CD14-positive monocyte (primary cell): Measurements from ENCODE around the gene SUOX. TPM values are rescaled to one million over a fixed set of nuclear protein-coding genes. Genes with fewer than 3 reads are reported as not detected.

Source experiments
- DNase-seq, 3 donors: peaks; one replicate each; pipeline ENCODE4 v3.0.0-alpha.2; 2011 to 2022
- H2AFZ ChIP-seq: 2 replicates; pipeline ENCODE4 v1.6.0; 2012; ENCODE audit warnings: mild to moderate bottlenecking, low read depth, low read length, inconsistent platforms; ENCODE audit not compliant: insufficient read depth, poor library complexity, severe bottlenecking
- H3K27ac ChIP-seq, 2 donors: 1 replicate in 1 of 2; 2 replicates in 1 of 2; pipeline ENCODE4 v1.5.1; 2012 to 2013; ENCODE audit warnings: low read length in 2 of 2, control low read depth in 1 of 2, inconsistent platforms in 1 of 2, low read depth in 1 of 2, mild to moderate bottlenecking in 1 of 2
- H3K27me3 ChIP-seq, 2 donors: one replicate each; pipeline versions ENCODE4 v1.6.0 to v1.6.1; 2011 to 2013; ENCODE audit warnings: low read length in 2 of 2; ENCODE audit not compliant: control insufficient read depth in 2 of 2, insufficient read depth in 2 of 2
- H3K36me3 ChIP-seq, 2 donors: replicated peaks in 1 of 2; 1 replicate in 1 of 2; 2 replicates in 1 of 2; pipeline versions ENCODE4 v1.5.1 to v1.6.1; 2012 to 2013; ENCODE audit warnings: low read length in 2 of 2, control low read depth in 1 of 2, inconsistent platforms in 1 of 2, mild to moderate bottlenecking in 1 of 2; ENCODE audit not compliant: insufficient read depth in 2 of 2, control insufficient read depth in 1 of 2
- H3K4me1 ChIP-seq, 2 donors: 1 replicate in 1 of 2; 2 replicates in 1 of 2; pipeline versions ENCODE4 v1.5.1 to v1.6.1; 2012 to 2013; ENCODE audit warnings: low read length in 2 of 2, control low read depth in 1 of 2, inconsistent platforms in 1 of 2, mild to moderate bottlenecking in 1 of 2, moderate library complexity in 1 of 2; ENCODE audit not compliant: insufficient read depth in 2 of 2, control insufficient read depth in 1 of 2
- H3K4me2 ChIP-seq: replicated peaks from 2 replicates; pipeline ENCODE3; 2012; ENCODE audit warnings: low read length, moderate library complexity, mild to moderate bottlenecking; ENCODE audit not compliant: poor library complexity, severe bottlenecking; ENCODE audit errors: extremely low read depth
- H3K4me3 ChIP-seq, 3 experiments: fragments of 200-600 bp in 1 of 3; sonication (generic) in 1 of 3; replicated peaks in 1 of 3; 1 replicate in 2 of 3; 2 replicates in 1 of 3; pipeline ENCODE4 v1.5.1; 2011 to 2013; ENCODE audit warnings: low read length in 3 of 3, mild to moderate bottlenecking in 3 of 3, control low read depth in 2 of 3, low read depth in 2 of 3, inconsistent platforms in 1 of 3, moderate library complexity in 1 of 3
- H3K79me2 ChIP-seq: 2 replicates; pipeline ENCODE4 v1.6.0; 2012; ENCODE audit warnings: mild to moderate bottlenecking, control low read depth, inconsistent platforms, low read length, moderate library complexity; ENCODE audit not compliant: insufficient read depth
- H3K9ac ChIP-seq: 2 replicates; pipeline ENCODE4 v1.6.0; 2017; ENCODE audit warnings: low read length, mild to moderate bottlenecking; ENCODE audit not compliant: insufficient read depth, poor library complexity, severe bottlenecking
- H3K9me3 ChIP-seq, 2 donors: replicated peaks in 1 of 2; 1 replicate in 1 of 2; 2 replicates in 1 of 2; pipeline versions ENCODE4 v1.5.1 to v1.6.1; 2012 to 2013; ENCODE audit warnings: low read length in 2 of 2, control low read depth in 1 of 2; ENCODE audit not compliant: control insufficient read depth in 1 of 2, insufficient read depth in 1 of 2
- H4K20me1 ChIP-seq: 2 replicates; pipeline ENCODE4 v1.6.0; 2012; ENCODE audit warnings: mild to moderate bottlenecking, low read length, control low read depth, moderate library complexity; ENCODE audit not compliant: insufficient read depth
- H3K27ac Mint-ChIP-seq, 7 donors: one replicate each; pipeline ENCODE4 v1.8.0; 2020; ENCODE audit warnings: mild to moderate bottlenecking in 7 of 7, mixed read lengths in 7 of 7, moderate library complexity in 6 of 7, inconsistent platforms in 2 of 7
- H3K27me3 Mint-ChIP-seq, 3 donors: one replicate each; pipeline ENCODE4 v1.8.0; 2021 to 2022; ENCODE audit warnings: low read depth in 3 of 3, mild to moderate bottlenecking in 3 of 3, mixed read lengths in 3 of 3, moderate library complexity in 3 of 3, inconsistent platforms in 1 of 3
- H3K36me3 Mint-ChIP-seq, 2 donors: one replicate each; pipeline ENCODE4 v1.8.0; 2020; ENCODE audit warnings: mixed read lengths in 2 of 2, inconsistent platforms in 1 of 2, mild to moderate bottlenecking in 1 of 2
- H3K4me1 Mint-ChIP-seq: one replicate; pipeline ENCODE4 v1.8.0; 2020; ENCODE audit warnings: mild to moderate bottlenecking, mixed read lengths
- H3K4me3 Mint-ChIP-seq, 2 donors: one replicate each; pipeline ENCODE4 v1.8.0; 2020; ENCODE audit warnings: mild to moderate bottlenecking in 2 of 2, mixed read lengths in 2 of 2, moderate library complexity in 1 of 2
- H3K9me3 Mint-ChIP-seq, 7 donors: one replicate each; pipeline ENCODE4 v1.8.0; 2020 to 2022; ENCODE audit warnings: mixed read lengths in 7 of 7, mild to moderate bottlenecking in 6 of 7, moderate library complexity in 6 of 7, inconsistent platforms in 2 of 7
- CTCF ChIP-seq: fragments of 200-600 bp; IDR thresholded peaks from one replicate; pipeline ENCODE4 v1.8.0; 2022; ENCODE audit warnings: antibody characterized with exemption, mild to moderate bottlenecking
- WGBS: methylation state at CpG from one replicate; pipeline ENCODE4 v1.1.5; 2013; ENCODE audit warnings: missing lambda C conversion rate; ENCODE audit not compliant: insufficient coverage; 5-methylcytosine and 5-hydroxymethylcytosine counted together
- intact Hi-C, 2 donors: fragments of 100-400 bp; cut with micrococcal nuclease; formaldehyde crosslinking; loops; one replicate each; pipeline versions ENCODE4 v1.15.0 to v1.15.1; 2023
- polyA plus RNA-seq, 3 donors: library from polyadenylated mRNA; depleted of rRNA in 1 of 3; unstranded in 2 of 3; stranded (reverse) in 1 of 3; fragments of 300-500 nt in 2 of 3; fragments of >200 nt in 1 of 3; fragmentation: Illumina TruSeq in 2 of 3; gene quantifications; 1 replicate in 2 of 3; 2 replicates in 1 of 3; pipeline ENCODE4 v1.2.3, GENCODE V29; 2012 to 2021

SUOX gene
- polyA plus RNA-seq, 3 donors: 9.7 to 17.1 (median 14.4) TPM

- Mint-ChIP-seq H3K36me3 (peaks cover 0 to 5% of the 10 kb centered on the region in 2 donors), H3K4me3 (no peak overlapping the region), H3K27me3 (peaks cover 0 to 2% (median 0%) of the 10 kb centered on the region in 3 donors), H3K27ac (peak overlapping the region in 2 of 7 donors; percentile 8 to 49), H3K4me1 (peaks cover 23% of the 10 kb centered on the region), H3K9me3 (no peaks in the 10 kb centered on the region)
- intact Hi-C loops: loop anchor here in 1 of 2 donors (5.0 kb wide), 1 partner anchor 37 kb away; the partner anchor contains the start of gene DGKA
- no peak for TF ChIP-seq CTCF
- Histone ChIP-seq H3K4me3 (no peak overlapping the region), H3K27me3 (no peaks in the 10 kb centered on the region), H2AFZ (no peak overlapping the region), H3K36me3 (no peaks in the 10 kb centered on the region), H4K20me1 (no peaks in the 10 kb centered on the region), H3K79me2 (peaks cover 18% of the 10 kb centered on the region), H3K4me2 (no peak overlapping the region), H3K9ac (no peak overlapping the region), H3K4me1 (peaks cover 25 to 35% of the 10 kb centered on the region in 2 donors), H3K27ac (no peak overlapping the region), H3K9me3 (no peaks in the 10 kb centered on the region)
- DNase-seq: no peak
- no CpG with 5 or more reads among the region's 4 CpGs for WGBS
Measured at GRCh38 chr12:55969356-55969755, 27.7 kb upstream of the SUOX start.

- intact Hi-C loops: loop anchor here in 1 of 2 donors (5.0 to 10.0 kb wide), 2 partner anchors 43 to 144 kb away; partner anchors contain the start of genes PYM1, RPL41 and ZC3H10
- no peak overlapping the region for H3K4me3 Mint-ChIP-seq
- TF ChIP-seq CTCF: no peak
Measured at GRCh38 chr12:55970775-55971174, 26.3 kb upstream of the SUOX start.

More at GRCh38 chr12:55970775-55971174, 26.3 kb upstream of the SUOX start:
- Histone ChIP-seq H3K27ac (peak overlapping the region in 1 of 2 donors; percentile 7), H3K27me3 (no peaks in the 10 kb centered on the region), H3K9ac (no peak overlapping the region), H3K4me1 (peaks cover 34 to 45% of the 10 kb centered on the region in 2 donors), H3K4me2 (no peak overlapping the region), H3K9me3 (no peaks in the 10 kb centered on the region), H3K4me3 (no peak overlapping the region), H4K20me1 (peaks cover 5% of the 10 kb centered on the region), H3K79me2 (peaks cover 33% of the 10 kb centered on the region), H2AFZ (no peak overlapping the region), H3K36me3 (no peaks in the 10 kb centered on the region)
- no peaks in the 10 kb centered on the region for H3K9me3 Mint-ChIP-seq
- WGBS: 100% methylated on average over 3 of the region's 7 CpGs
- DNase-seq: no peak
- H3K36me3 Mint-ChIP-seq: peaks cover 0 to 5% of the 10 kb centered on the region in 2 donors
- H3K27me3 Mint-ChIP-seq: peaks cover 0 to 2% (median 0%) of the 10 kb centered on the region in 3 donors
- H3K27ac Mint-ChIP-seq: peak overlapping the region in 2 of 7 donors; percentile 39 to 60
- peaks cover 21% of the 10 kb centered on the region for H3K4me1 Mint-ChIP-seq
